ENCODE results near the gene SIL1. TPM values are rescaled to one million over a fixed set of nuclear protein-coding genes. Genes with fewer than 3 reads are reported as not detected.
"Not testable (repeated sequence)": the region's sequence is repeated elsewhere in the genome, so short reads cannot be mapped to it uniquely, and the experiment has no call there.

Gene SIL1
- total RNA-seq, 1 experiment from 2014 or later, result 10.7 TPM

DNA sequence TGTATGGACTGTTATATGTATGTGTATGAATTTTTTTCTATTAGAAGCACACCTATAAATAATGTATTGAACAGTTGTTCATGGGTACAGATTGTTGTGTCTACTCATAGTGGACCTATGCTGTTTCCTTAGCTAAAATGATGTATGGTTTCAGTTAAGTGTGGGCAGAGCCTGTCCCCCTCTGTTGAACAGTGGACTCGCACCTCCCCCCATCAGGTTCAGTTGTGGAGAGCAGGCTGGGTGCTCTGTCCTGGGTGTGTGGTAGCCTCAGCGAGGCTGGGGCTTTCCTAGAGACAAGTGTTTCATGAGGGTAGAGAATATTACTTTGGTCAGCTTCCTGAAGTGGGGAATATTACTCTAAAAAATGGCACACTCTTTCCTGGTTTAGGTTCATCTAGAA is 275.7 kb downstream of the SIL1 start (continued):
- TF ChIP-seq ZNF416 (CRISPR knock-in tag; IDR thresholded peaks at IDR 0.05) (no peak), ESRRA (CRISPR knock-in tag; IDR thresholded peaks at IDR 0.05; ENCODE audit: borderline replicate concordance) (no peak), CREB1 (CRISPR knock-in tag; IDR thresholded peaks at IDR 0.05) (no peak), ZNF232 (CRISPR knock-in tag; IDR thresholded peaks at IDR 0.05) (no peak), NR3C1 (CRISPR knock-in tag; conservative IDR thresholded peaks at IDR 0.05; ENCODE audit: low read depth) (no peak), ATF1 (CRISPR knock-in tag; IDR thresholded peaks at IDR 0.05) (no peak)
- TF ChIP-seq, protein P1, sequence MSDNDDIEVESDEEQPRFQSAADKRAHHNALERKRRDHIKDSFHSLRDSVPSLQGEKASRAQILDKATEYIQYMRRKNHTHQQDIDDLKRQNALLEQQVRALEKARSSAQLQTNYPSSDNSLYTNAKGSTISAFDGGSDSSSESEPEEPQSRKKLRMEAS (CRISPR knock-in tag; IDR thresholded peaks at IDR 0.05), result no peak
- TF ChIP-seq, protein P2, sequence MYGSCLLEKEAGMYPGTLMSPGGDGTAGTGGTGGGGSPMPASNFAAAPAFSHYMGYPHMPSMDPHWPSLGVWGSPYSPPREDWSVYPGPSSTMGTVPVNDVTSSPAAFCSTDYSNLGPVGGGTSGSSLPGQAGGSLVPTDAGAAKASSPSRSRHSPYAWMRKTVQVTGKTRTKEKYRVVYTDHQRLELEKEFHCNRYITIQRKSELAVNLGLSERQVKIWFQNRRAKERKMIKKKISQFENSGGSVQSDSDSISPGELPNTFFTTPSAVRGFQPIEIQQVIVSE (CRISPR knock-in tag; IDR thresholded peaks at IDR 0.05; ENCODE audit: borderline replicate concordance), result no peak
- TF ChIP-seq, protein P3, sequence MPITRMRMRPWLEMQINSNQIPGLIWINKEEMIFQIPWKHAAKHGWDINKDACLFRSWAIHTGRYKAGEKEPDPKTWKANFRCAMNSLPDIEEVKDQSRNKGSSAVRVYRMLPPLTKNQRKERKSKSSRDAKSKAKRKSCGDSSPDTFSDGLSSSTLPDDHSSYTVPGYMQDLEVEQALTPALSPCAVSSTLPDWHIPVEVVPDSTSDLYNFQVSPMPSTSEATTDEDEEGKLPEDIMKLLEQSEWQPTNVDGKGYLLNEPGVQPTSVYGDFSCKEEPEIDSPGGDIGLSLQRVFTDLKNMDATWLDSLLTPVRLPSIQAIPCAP (CRISPR knock-in tag; IDR thresholded peaks at IDR 0.05), result no peak

DNA sequence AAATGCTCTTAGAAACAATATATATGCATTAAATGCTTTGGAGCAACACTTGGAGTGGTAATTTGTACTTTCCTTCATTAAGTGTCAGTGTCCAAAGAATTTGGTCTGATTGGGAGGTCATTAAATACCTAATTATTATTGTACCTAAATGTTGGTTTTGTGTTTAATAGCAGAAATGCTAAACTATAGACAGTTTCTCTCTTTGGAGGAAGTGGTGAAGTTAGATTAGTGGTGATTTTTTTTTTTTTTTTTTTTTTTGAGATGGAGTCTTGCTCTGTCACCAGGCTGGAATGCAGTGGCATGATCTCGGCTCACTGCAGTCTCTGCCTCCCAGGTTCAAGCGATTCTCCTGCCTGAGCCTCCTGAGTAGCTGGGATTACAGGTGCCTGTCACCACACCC is 276.8 kb downstream of the SIL1 start:
- DNase-seq (ENCODE audit: low spot score); ATAC-seq; H3K9me3 Mint-ChIP-seq; POLR2A ChIA-PET; H3K4me1 Mint-ChIP-seq; H3K27me3 Mint-ChIP-seq (ENCODE audit: low read depth); H3K4me3 Mint-ChIP-seq: not testable (repeated sequence)
- CTCF ChIA-PET, result interaction anchor here (0.7 kb wide), 1 partner anchor 324 kb away, joined by 3 read pairs; no protein-coding TSS in a partner anchor
- Mint-ChIP-seq H3K36me3 (peaks cover 26% of the 10 kb centered on the region), H3K27ac (peak overlapping the region; percentile 60; the same call in 1 of the 2 replicates)

DNA sequence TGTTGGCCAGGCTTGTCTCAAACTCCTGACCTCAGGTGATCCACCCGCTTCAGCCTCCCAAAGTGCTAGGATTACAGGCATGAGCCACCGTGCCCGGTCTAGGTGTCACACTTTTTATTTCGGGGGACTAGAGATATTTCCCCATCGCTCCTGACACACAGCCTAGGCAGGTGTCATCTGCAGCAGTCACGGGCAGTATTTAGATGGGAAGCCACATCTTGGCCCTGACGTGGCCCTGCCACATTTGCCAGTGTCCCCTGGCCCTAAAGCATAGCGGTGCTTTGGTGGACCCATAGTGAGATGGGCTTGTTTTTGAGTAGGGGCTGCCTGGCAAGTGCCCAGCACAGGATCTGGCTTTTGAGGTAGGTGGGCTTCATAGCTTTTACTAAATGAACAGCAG is 278.0 kb downstream of the SIL1 start:
- ChIA-PET CTCF (interaction anchor here (0.7 to 1.1 kb wide), 2 partner anchors 12 to 357 kb away, joined by 6 to 8 read pairs; no protein-coding TSS in a partner anchor), POLR2A (interaction anchor here (0.6 to 1.2 kb wide), 3 partner anchors 12 to 997 kb away, joined by 3 to 4 read pairs (median 3); no protein-coding TSS in a partner anchor)
- H3K4me3 Mint-ChIP-seq, result no peak overlapping the region
- peak overlapping the region; percentile 41; the same call in 1 of the 2 replicates for H3K27ac Mint-ChIP-seq
- no peaks in the 10 kb centered on the region for H3K27me3 Mint-ChIP-seq (ENCODE audit: low read depth)
- TF ChIP-seq, protein P4, sequence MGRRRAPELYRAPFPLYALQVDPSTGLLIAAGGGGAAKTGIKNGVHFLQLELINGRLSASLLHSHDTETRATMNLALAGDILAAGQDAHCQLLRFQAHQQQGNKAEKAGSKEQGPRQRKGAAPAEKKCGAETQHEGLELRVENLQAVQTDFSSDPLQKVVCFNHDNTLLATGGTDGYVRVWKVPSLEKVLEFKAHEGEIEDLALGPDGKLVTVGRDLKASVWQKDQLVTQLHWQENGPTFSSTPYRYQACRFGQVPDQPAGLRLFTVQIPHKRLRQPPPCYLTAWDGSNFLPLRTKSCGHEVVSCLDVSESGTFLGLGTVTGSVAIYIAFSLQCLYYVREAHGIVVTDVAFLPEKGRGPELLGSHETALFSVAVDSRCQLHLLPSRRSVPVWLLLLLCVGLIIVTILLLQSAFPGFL (CRISPR knock-in tag; IDR thresholded peaks at IDR 0.05; ENCODE audit: borderline replicate concordance), result no peak
- TF ChIP-seq CREM (CRISPR knock-in tag; IDR thresholded peaks at IDR 0.05) (no peak), JUN (CRISPR knock-in tag; IDR thresholded peaks at IDR 0.05) (no peak), TCF7 (CRISPR knock-in tag; IDR thresholded peaks at IDR 0.05; ENCODE audit: low read depth) (no peak)
- no peaks in the 10 kb centered on the region for H3K4me1 Mint-ChIP-seq
- H3K9me3 Mint-ChIP-seq, result no peaks in the 10 kb centered on the region
- no peak for ATAC-seq
- no peak for DNase-seq (ENCODE audit: low spot score)
- peaks cover 18% of the 10 kb centered on the region for H3K36me3 Mint-ChIP-seq

DNA sequence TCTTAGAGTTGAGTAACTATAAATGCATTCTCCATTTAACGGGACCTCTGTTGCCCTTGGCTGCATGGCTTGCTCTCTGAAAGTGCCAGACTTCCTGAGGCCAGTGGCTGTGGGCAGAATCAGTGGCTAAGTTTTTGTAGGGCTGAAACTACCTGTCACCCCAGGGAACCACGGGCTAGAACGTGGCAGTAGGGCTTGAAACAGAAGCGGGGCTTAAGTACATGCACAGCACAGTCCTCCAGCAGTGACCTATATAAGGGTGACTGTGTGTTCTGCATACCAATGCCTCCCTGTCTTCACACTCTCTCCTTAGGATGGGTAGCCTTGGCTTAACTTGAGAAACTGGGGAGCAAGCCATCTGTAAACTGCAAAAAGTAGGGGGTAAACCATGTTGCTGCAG is 279.5 kb downstream of the SIL1 start:
- CTCF ChIA-PET, result no interaction called here
- H3K27ac Mint-ChIP-seq, result peak overlapping the region; percentile 28; the same call in 1 of the 2 replicates

DNA sequence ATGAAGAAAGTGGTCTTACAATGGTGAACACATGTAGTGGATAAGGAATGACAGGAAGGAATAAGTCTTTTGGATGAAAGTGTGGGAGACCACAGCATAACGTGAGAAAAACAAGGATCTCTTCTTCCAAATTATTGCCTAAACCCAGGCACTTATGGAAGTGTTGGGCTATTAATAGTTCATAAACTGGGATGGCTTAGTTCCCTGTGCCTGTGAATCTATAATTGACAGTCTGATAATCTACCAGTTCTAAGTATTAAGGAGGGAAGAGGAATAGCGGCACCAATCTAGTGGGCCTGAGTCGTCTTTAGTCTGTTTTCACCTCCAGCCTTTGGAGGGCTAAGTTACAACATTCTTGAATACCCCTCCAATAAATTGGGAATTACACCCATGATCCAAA is 283.8 kb downstream of the SIL1 start:
- H3K4me3 Mint-ChIP-seq, result no peak overlapping the region
- ATAC-seq, result no peak
- TF ChIP-seq ETV6 (CRISPR knock-in tag; IDR thresholded peaks at IDR 0.05), result no peak
- no peak for TF ChIP-seq NR3C1 (CRISPR knock-in tag; conservative IDR thresholded peaks at IDR 0.05; ENCODE audit: low read depth)
- H3K36me3 Mint-ChIP-seq, result peaks cover 17% of the 10 kb centered on the region
- H3K27ac Mint-ChIP-seq, result no peak overlapping the region
- no peaks in the 10 kb centered on the region for H3K27me3 Mint-ChIP-seq (ENCODE audit: low read depth)
- no peaks in the 10 kb centered on the region for H3K9me3 Mint-ChIP-seq
- peaks cover 4% of the 10 kb centered on the region; the same call in 1 of the 2 replicates for H3K4me1 Mint-ChIP-seq
- DNase-seq (ENCODE audit: low spot score), result no peak
- POLR2A ChIA-PET, result no interaction called here
- CTCF ChIA-PET, result no interaction called here

More for the DNA sequence above, 279.5 kb downstream of the SIL1 start:
- no peak for DNase-seq (ENCODE audit: low spot score)
- Mint-ChIP-seq H3K36me3 (peaks cover 12% of the 10 kb centered on the region), H3K27me3 (ENCODE audit: low read depth) (no peaks in the 10 kb centered on the region), H3K4me1 (no peaks in the 10 kb centered on the region), H3K9me3 (no peaks in the 10 kb centered on the region), H3K4me3 (no peak overlapping the region)
- POLR2A ChIA-PET, result no interaction called here
- 0 out of 2 replicates have a peak, but pooled peaks have one; percentile 32 for ATAC-seq
- TF ChIP-seq, protein P3 (CRISPR knock-in tag; IDR thresholded peaks at IDR 0.05), result no peak

All from WTC11 (cell line).